Measurements from ENCODE around the gene CARD19.

DNA sequence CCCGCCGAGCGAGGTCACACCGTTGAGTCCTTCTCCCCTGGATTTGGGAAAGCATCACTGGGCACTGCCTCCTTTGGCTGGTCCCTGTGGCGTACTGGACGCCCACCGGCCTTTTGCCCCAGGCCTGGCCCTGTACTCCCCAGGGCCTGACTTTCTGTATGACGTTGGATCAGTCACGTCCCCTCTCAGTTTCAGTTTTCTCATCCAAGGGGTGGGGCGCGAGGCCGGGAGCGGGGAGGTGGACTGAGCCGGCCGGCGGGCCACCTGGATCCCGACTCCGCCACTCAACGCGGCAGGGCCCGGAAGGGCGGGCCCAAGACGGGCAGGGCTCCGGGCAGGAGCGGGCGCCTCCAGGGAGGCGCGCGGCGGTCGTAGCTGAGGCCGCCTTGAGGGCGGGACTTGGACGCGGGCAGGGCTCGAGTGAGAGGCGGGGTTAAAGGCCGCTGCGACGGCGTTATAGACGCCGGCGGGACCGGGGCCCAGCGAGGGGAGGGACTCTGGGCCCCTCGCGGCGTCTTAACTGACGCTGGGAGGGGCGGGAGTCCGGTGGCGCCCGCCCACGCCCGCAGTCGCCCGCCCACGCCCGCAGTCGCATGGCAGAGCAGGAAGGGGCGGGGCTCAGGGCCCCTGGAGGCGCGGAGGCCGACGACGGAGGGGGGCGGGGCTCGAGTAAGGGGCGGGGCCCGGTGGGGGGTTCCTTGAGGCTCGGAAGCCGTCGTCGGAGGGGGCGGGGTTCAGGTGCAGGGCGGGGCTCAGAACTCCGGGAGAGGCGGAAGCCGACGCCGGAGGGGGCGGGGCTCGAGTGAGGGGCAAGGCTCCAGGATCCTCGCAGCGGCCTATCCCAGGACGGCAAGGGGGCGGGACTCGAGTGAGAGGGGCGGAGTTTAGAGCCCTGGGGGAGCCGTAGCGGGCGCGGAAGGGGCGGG, 549 bp upstream of the CARD19 start:
- TF ChIP-seq ESRRB (CRISPR knock-in tag; IDR thresholded peaks at IDR 0.05; ENCODE audit: borderline replicate concordance) (no peak), GABPA (tag; conservative IDR thresholded peaks at IDR 0.05; ENCODE audit: low read depth) (peak; percentile 83), ELF4 (CRISPR knock-in tag; IDR thresholded peaks at IDR 0.05) (no peak), IRF2 (CRISPR knock-in tag; IDR thresholded peaks at IDR 0.05) (no peak), GATAD2B (IDR thresholded peaks at IDR 0.05; ENCODE audit: borderline replicate concordance) (no peak), ZNF644 (tag; IDR thresholded peaks at IDR 0.05; ENCODE audit: low read depth) (no peak), SP1 (CRISPR knock-in tag; IDR thresholded peaks at IDR 0.05) (peak; percentile 62), HDAC2 (IDR thresholded peaks at IDR 0.05) (no peak), ZNF133 (CRISPR knock-in tag; IDR thresholded peaks at IDR 0.05) (no peak)
- TF ChIP-seq, protein P1, sequence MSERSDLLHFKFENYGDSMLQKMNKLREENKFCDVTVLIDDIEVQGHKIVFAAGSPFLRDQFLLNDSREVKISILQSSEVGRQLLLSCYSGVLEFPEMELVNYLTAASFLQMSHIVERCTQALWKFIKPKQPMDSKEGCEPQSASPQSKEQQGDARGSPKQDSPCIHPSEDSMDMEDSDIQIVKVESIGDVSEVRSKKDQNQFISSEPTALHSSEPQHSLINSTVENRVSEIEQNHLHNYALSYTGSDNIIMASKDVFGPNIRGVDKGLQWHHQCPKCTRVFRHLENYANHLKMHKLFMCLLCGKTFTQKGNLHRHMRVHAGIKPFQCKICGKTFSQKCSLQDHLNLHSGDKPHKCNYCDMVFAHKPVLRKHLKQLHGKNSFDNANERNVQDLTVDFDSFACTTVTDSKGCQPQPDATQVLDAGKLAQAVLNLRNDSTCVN (CRISPR knock-in tag; IDR thresholded peaks at IDR 0.05), result no peak

All from K562 (cell line).